Erythroblast (primary cell): ENCODE data around the gene CEP290.
A peak's percentile ranks its signal among the peaks of the same experiment; 100 is the strongest.
"Not testable (repeated sequence)": the region's sequence is repeated elsewhere in the genome, so short reads cannot be mapped to it uniquely, and the experiment has no call there.

Experiments used
- DNase-seq, 2 experiments: peaks; one replicate each; lab custom pipeline; 2025; lab: John Stamatoyannopoulos, UW
- GATA1 ChIP-seq: IDR thresholded peaks from 2 replicates; pipeline ENCODE4 v1.6.1; 2011; ENCODE audit warnings: low read depth, mild to moderate bottlenecking, control low read depth, low read length, moderate library complexity
- POLR2A ChIP-seq: IDR thresholded peaks from 2 replicates; pipeline ENCODE4 v1.6.1; 2011; ENCODE audit warnings: mild to moderate bottlenecking, low read length

CEP290 gene

GRCh38 chr12:88156075-88156654 is 14.3 kb upstream of the CEP290 start:
- no peak for DNase-seq
- no peak for TF ChIP-seq POLR2A
- no peak for TF ChIP-seq GATA1

DNA sequence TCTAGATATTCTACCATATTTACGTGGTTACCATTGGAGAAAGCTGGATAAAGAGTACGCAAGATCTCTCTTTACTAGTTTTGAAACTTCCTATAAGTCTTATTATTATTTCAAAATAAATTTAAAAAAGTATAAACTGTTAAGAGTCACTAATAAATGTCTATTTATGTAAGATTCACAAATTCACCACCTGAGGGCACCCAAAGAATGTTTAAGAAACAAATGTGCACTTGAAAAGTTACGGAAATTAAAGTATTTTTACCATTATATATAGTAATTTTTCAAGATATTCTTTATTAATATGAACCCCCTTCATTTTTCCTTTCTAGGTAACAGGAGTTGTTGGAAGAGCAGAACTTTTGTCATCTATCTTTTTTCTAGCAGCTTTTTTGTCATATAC is 12.1 kb upstream of the CEP290 start:
- no peak for TF ChIP-seq POLR2A
- no peak for TF ChIP-seq GATA1

DNA sequence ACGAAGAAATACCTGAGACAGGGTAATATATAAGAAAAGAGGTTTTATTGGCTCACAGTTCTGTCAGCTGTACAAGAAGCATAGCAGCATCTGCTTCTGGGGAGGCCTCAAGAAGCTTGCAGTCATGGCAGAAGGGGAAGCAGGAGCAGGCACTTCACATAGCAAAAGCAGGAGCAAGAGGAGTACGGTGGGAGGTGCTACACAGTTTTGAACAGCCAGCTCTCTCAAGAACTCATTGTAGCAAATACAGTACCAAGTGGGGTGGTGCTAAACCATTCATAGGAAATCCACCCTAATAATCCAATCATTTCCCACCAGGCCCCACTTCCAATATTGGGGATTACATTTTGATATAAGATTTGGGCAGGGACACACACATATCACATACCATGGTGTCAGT is 8.2 kb upstream of the CEP290 start:
- no peak for TF ChIP-seq POLR2A
- no peak for TF ChIP-seq GATA1
- no peak for DNase-seq

More for the DNA sequence above, 12.1 kb upstream of the CEP290 start:
- peak; percentile 8 to 31 for DNase-seq

- TF ChIP-seq POLR2A, result no peak
These were observed 3.9 kb upstream of the CEP290 start for GRCh38 chr12:88145567-88146505.

GRCh38 chr12:88144546-88145468 is 2.9 kb upstream of the CEP290 start:
- no peak for DNase-seq
- TF ChIP-seq POLR2A (no peak), GATA1 (no peak)

More at GRCh38 chr12:88145567-88146505, 3.9 kb upstream of the CEP290 start:
- no peak for DNase-seq

- no peak for TF ChIP-seq GATA1
- no peak for TF ChIP-seq POLR2A
- no peak for DNase-seq
These were observed 2.1 kb upstream of the CEP290 start for GRCh38 chr12:88144037-88144436.

GRCh38 chr12:88142610-88142991 is 713 bp upstream of the CEP290 start:
- no peak for DNase-seq
- TF ChIP-seq GATA1 (no peak), POLR2A (no peak)

DNA sequence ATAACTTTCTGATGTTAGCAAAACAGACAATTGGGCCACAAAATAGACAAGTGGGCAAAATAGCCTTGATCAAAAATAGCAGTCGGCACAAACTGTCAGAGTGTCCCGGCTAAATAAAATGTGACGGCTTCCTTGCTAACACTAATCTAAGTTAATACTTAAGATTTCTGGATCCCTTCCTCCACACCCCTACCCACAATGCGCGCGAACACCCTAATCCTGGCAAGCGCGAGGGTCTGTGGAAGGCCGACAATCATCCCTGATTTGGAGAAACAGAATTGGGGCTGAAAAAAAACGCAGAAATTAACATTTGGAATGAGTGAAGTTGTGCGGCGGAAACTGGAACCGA is 489 bp downstream of the CEP290 start:
- no peak for TF ChIP-seq GATA1
- TF ChIP-seq POLR2A, result no peak
- DNase-seq, result no peak

GRCh38 chr12:88139711-88140110 is 2.2 kb downstream of the CEP290 start:
- not testable (repeated sequence) for DNase-seq

- not testable (repeated sequence) for DNase-seq
These were observed 8.7 kb downstream of the CEP290 start for GRCh38 chr12:88133181-88133580.

DNA sequence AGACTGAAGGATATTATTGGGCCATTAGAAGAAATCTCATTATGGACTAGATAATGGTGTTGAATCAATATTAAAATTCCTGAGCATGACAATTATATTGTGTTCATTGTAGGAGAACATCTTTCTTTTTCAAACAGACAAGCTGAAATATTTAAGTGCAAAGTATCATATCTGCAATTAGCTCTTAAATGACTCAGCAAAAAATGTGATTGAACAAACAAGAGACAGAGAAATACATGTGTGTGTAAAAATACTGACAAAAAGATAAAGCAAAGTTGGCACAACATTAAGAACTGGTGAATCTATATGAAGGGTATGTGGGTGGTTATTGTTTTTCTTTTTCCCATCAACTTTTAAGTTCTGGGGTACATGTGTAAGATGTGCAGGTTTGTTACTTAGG is 9.5 kb downstream of the CEP290 start:
- peak; percentile 5 to 34 for DNase-seq
- TF ChIP-seq POLR2A (no peak), GATA1 (no peak)

- no peak for DNase-seq
- TF ChIP-seq GATA1, result no peak
- no peak for TF ChIP-seq POLR2A
These were observed 14.0 kb downstream of the CEP290 start for GRCh38 chr12:88127855-88128254.

- no peak for DNase-seq
- TF ChIP-seq GATA1 (no peak), POLR2A (no peak)
These were observed 14.8 kb downstream of the CEP290 start for GRCh38 chr12:88127099-88127498.

GRCh38 chr12:88122666-88123065 is 19.2 kb downstream of the CEP290 start:
- TF ChIP-seq POLR2A (no peak), GATA1 (no peak)
- DNase-seq, result no peak
